Glomerular visceral epithelial cell (primary cell): ENCODE results near the gene NOS1.

Experiments used
- DNase-seq: peaks from one replicate; pipeline ENCODE4 v3.0.0-alpha.2; 2016; ENCODE audit errors: extremely low spot score

NOS1 gene

GRCh38 chr12:117363953-117364486, 2.6 kb upstream of the NOS1 start:
- DNase-seq = no peak

- no peak for DNase-seq
Measured at GRCh38 chr12:117363056-117363662, 1.7 kb upstream of the NOS1 start.

- DNase-seq = no peak
Measured at GRCh38 chr12:117362391-117362790, 965 bp upstream of the NOS1 start.

GRCh38 chr12:117361905-117362304, 479 bp upstream of the NOS1 start:
- no peak for DNase-seq

GRCh38 chr12:117360551-117361346, 677 bp downstream of the NOS1 start:
- DNase-seq = no peak

- no peak for DNase-seq
Measured at GRCh38 chr12:117360222-117360550, 1.2 kb downstream of the NOS1 start.

- DNase-seq = no peak
Measured at GRCh38 chr12:117359029-117359845, 2.2 kb downstream of the NOS1 start.

- DNase-seq = no peak
Measured at GRCh38 chr12:117356048-117356447, 5.4 kb downstream of the NOS1 start.

GRCh38 chr12:117352883-117353282, 8.5 kb downstream of the NOS1 start:
- no peak for DNase-seq

GRCh38 chr12:117352206-117352605, 9.2 kb downstream of the NOS1 start:
- DNase-seq = no peak

- DNase-seq = no peak
Measured at GRCh38 chr12:117350140-117350539, 11.3 kb downstream of the NOS1 start.

- no peak for DNase-seq
Measured at GRCh38 chr12:117347588-117347987, 13.8 kb downstream of the NOS1 start.

GRCh38 chr12:117344716-117345115, 16.7 kb downstream of the NOS1 start:
- DNase-seq = no peak

GRCh38 chr12:117343849-117344248, 17.6 kb downstream of the NOS1 start:
- DNase-seq = no peak

GRCh38 chr12:117343296-117343695, 18.1 kb downstream of the NOS1 start:
- DNase-seq = no peak

GRCh38 chr12:117342682-117343081, 18.7 kb downstream of the NOS1 start:
- DNase-seq = no peak

GRCh38 chr12:117342247-117342646, 19.2 kb downstream of the NOS1 start:
- no peak for DNase-seq

- DNase-seq = no peak
Measured at GRCh38 chr12:117339104-117339503, 22.3 kb downstream of the NOS1 start.

- DNase-seq = no peak
Measured at GRCh38 chr12:117334855-117335587, 26.4 kb downstream of the NOS1 start.

GRCh38 chr12:117334051-117334450, 27.4 kb downstream of the NOS1 start:
- no peak for DNase-seq

- DNase-seq = no peak
Measured at GRCh38 chr12:117333331-117333881, 28.0 kb downstream of the NOS1 start.

GRCh38 chr12:117331691-117332090, 29.7 kb downstream of the NOS1 start:
- no peak for DNase-seq
